ENCODE data around the gene BHLHA15. TPM values are rescaled to one million over a fixed set of nuclear protein-coding genes. Genes with fewer than 3 reads are reported as not detected.

BHLHA15 gene
- total RNA-seq, 4 donors from 2014 or later: not detected

GRCh38 chr7:98194672-98195457 is 16.4 kb upstream of the BHLHA15 start:
- intact Hi-C loops (cut with DNase I): no loop called here
- no peaks in the 10 kb centered on the region for H3K27me3 ChIP-seq
- 93% methylated on average over 8 of the region's 8 CpGs for WGBS
- H3K9me3 ChIP-seq: peaks cover 0 to 6% (median 3%) of the 10 kb centered on the region in 4 donors
- TF ChIP-seq CTCF (IDR thresholded peaks at IDR 0.05) (no peak), POLR2A (IDR thresholded peaks at IDR 0.05; ENCODE audit: low read depth) (no peak), EP300 (IDR thresholded peaks at IDR 0.05) (no peak), POLR2AphosphoS5 (IDR thresholded peaks at IDR 0.05) (no peak)
- no peak overlapping the region for H3K27ac ChIP-seq (replicated peaks in 1 of 4)
- peaks cover 59 to 83% (median 71%) of the 10 kb centered on the region in 4 donors for H3K36me3 ChIP-seq
- no peak overlapping the region for H3K4me3 ChIP-seq
- no peak for DNase-seq (ENCODE audit: extremely low spot score)
- H3K4me1 ChIP-seq: no peaks in the 10 kb centered on the region

- Histone ChIP-seq H3K27me3 (no peaks in the 10 kb centered on the region), H3K4me1 (no peaks in the 10 kb centered on the region), H3K4me3 (no peak overlapping the region), H3K36me3 (peaks cover 44 to 63% (median 54%) of the 10 kb centered on the region in 4 donors), H3K27ac (replicated peaks in 1 of 4) (no peak overlapping the region), H3K9me3 (peaks cover 0 to 6% (median 3%) of the 10 kb centered on the region in 4 donors)
- no peak for DNase-seq (ENCODE audit: extremely low spot score)
- 91% methylated on average over 16 of the region's 16 CpGs for WGBS
- intact Hi-C loops (cut with DNase I): no loop called here
- no peak for TF ChIP-seq EP300 (IDR thresholded peaks at IDR 0.05)
- no peak for TF ChIP-seq CTCF (IDR thresholded peaks at IDR 0.05)
- no peak for TF ChIP-seq POLR2AphosphoS5 (IDR thresholded peaks at IDR 0.05)
- TF ChIP-seq POLR2A (IDR thresholded peaks at IDR 0.05; ENCODE audit: low read depth): no peak
These were observed 14.3 kb upstream of the BHLHA15 start for GRCh38 chr7:98196706-98197605.

- TF ChIP-seq CTCF (IDR thresholded peaks at IDR 0.05) (no peak), POLR2AphosphoS5 (IDR thresholded peaks at IDR 0.05) (no peak), EP300 (IDR thresholded peaks at IDR 0.05) (no peak), POLR2A (IDR thresholded peaks at IDR 0.05; ENCODE audit: low read depth) (no peak)
- Histone ChIP-seq H3K4me3 (no peak overlapping the region), H3K4me1 (no peaks in the 10 kb centered on the region), H3K9me3 (peaks cover 0 to 6% (median 3%) of the 10 kb centered on the region in 4 donors), H3K36me3 (peaks cover 24 to 56% (median 45%) of the 10 kb centered on the region in 4 donors), H3K27ac (replicated peaks in 1 of 4) (no peak overlapping the region), H3K27me3 (no peaks in the 10 kb centered on the region)
- 90% methylated on average over 5 of the region's 5 CpGs for WGBS
- intact Hi-C loops (cut with DNase I): no loop called here
- DNase-seq (ENCODE audit: extremely low spot score): no peak
These were observed 12.1 kb upstream of the BHLHA15 start for GRCh38 chr7:98199131-98199530.

GRCh38 chr7:98200364-98200763 is 10.9 kb upstream of the BHLHA15 start:
- no peak overlapping the region for H3K4me3 ChIP-seq
- no peaks in the 10 kb centered on the region for H3K4me1 ChIP-seq
- H3K36me3 ChIP-seq: peaks cover 24 to 56% (median 45%) of the 10 kb centered on the region in 4 donors
- peaks cover 0 to 6% (median 3%) of the 10 kb centered on the region in 4 donors for H3K9me3 ChIP-seq
- intact Hi-C loops (cut with DNase I): no loop called here
- H3K27me3 ChIP-seq: no peaks in the 10 kb centered on the region
- whole genome bisulfite sequencing: 94% methylated on average over 6 of the region's 6 CpGs
- TF ChIP-seq CTCF (IDR thresholded peaks at IDR 0.05): no peak
- TF ChIP-seq EP300 (IDR thresholded peaks at IDR 0.05): no peak
- TF ChIP-seq POLR2AphosphoS5 (IDR thresholded peaks at IDR 0.05): no peak
- TF ChIP-seq POLR2A (IDR thresholded peaks at IDR 0.05; ENCODE audit: low read depth): no peak
- DNase-seq (ENCODE audit: extremely low spot score): no peak
- H3K27ac ChIP-seq (replicated peaks in 1 of 4): no peak overlapping the region
